MV-4-11 (cell line): ENCODE measurements around the gene DLGAP4.

Source experiments
- DNase-seq: peaks from one replicate; lab custom pipeline; 2025; lab: John Stamatoyannopoulos, UW

DLGAP4 gene

DNA sequence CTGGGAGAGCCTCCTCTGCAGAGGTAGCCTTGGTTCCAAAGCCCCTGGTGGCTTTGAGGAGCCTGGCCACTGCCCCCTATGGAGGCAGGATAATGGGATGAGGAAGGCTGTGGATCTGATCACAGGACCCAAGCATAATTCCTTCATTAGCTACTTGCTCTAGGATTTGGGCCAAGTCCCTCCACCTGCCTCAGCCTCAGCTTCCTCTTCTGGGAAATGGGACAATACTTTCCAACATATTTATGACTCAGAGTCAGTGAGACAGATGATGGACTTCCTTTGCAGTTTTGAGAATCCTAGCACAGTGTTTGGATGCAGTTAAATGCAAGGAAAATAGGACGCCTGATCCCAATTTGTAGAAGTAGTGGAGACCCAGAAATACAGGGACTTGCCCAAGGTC lies 171.3 kb downstream of the DLGAP4 start:
- no peak for DNase-seq

DNA sequence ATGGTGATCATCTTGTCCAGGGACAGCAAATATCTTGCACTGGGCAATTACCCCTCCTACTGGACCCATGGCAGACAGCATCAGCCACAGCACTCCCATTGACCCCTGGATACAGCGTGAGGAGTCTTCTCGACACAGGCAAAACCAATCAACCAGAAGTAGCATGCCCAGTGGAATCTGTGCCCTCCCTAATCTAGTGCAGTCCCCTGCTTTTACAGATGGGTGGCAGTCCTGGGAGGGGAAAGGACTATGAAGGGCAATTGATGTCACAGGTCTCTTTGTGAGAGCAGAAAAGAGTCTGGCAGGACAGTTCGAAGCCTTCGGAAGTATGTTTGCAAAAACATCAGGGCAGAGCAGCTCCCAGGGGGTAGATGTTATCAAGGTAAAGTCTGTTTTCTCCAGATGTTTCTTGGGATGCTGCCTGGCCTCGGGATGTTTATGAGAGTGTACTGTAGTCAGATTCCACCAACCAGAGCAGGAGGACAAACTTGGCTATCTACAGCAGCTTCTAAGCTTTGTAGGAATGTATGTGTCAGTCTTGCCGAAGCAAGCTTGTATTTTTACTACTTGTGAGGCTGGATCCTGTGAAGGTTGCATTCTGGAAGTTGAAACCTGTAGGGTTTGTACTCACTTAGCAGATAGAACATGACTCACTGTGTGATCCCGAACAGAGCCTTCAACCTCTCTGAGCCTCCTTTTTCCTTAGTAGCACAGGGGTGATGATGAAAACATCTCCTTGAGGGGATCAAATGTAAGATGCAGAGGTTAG lies 172.2 kb downstream of the DLGAP4 start:
- no peak for DNase-seq

DNA sequence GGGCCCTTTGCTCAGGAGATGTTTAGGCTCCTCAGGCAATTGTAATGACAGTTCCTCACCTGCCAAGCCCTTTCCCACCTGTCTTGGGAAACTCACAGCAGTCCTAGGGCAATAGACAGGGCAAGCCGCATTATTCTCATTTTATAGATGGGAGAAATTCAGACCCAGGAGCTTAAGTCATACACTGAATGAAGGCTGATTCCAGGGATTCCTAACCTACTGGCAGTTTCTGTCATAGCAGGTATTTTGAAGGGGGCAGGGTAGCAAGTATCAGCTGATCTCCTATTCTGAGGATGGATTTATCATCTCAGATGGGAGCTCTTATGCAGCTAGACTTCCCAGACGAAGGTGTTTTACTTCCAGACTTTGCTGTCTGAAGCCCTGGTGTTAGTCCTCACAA lies 173.8 kb downstream of the DLGAP4 start:
- DNase-seq, result no peak

DNA sequence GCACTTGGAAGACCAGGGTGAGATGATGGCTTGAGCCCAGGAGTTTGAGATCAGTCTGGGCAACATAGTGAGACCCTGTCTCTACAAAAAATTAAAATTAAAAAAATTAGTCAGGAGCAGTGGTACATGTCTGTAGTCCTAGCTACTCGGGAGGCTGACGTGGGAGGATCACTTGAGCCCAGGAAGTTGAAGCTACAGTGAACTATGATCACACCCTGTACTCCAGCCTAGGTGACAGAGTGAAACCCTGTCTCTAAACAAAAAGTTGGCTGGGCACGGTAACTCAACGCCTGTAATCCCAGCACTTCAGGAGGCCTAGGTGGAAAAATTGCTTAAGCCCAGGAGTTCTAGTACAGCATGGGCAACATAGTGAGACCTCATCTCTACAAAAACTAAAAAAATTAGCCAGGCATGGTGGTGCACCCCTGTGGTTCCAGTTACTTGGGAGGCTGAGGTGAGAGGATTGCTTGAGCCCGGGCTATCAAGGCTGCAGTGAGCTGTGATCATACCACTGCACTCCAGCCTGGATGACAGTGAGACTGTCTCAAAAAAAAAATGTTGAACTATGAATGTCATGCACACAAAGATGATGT lies 174.4 kb downstream of the DLGAP4 start:
- DNase-seq, result no peak

DNA sequence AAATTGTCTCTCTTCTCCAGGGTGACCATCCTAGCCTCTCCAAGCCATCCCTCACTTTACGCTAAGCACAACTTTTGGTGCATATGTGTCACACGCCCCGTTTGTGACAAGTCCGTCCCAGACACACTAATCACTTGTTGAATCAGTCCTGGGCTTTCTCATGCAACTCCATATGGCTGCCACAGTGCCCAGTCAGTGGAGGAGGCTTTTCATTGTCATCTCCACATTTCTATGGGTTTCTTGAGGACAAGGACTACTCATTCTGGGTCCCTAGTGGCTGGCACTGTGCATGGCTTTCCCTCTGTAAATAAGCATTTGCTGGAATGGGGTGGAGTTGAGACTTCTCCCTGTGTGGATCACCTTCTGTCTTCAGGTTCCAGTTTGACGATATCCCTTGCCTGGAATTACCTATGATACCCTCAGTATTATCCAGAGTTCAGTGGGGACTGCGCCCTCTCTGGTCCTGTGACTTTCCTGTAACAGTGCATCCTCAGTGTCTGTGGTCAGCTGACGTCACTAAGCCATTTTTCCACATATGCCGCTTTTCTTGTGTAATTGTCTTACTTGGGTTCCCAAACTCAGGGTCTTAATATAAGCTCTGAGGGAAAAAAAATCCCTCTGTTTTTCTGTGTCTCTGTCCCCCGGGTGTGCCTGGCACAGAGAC lies 175.4 kb downstream of the DLGAP4 start:
- peak; percentile 18 for DNase-seq

DNA sequence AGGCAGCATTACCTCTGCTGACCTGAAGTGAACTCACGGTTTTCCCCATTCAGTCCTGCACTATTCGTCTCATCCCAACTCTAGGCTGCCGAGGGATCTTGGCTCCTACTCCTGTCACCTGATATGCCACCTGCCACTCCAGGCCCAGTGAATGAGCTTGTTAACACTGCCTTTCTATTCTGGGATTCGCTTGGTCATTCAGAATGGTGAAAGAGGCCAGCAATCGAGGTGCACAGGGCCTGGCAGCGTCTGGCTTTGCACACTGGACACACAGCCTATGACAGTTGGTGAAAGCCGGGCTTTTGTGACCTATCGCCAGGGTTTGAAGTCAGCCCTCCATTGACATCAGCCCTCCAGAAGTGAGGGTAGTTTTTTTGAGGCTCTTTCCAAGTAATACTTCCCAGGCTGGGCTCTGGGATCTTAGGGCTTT lies 175.9 kb downstream of the DLGAP4 start:
- DNase-seq, result no peak

DNA sequence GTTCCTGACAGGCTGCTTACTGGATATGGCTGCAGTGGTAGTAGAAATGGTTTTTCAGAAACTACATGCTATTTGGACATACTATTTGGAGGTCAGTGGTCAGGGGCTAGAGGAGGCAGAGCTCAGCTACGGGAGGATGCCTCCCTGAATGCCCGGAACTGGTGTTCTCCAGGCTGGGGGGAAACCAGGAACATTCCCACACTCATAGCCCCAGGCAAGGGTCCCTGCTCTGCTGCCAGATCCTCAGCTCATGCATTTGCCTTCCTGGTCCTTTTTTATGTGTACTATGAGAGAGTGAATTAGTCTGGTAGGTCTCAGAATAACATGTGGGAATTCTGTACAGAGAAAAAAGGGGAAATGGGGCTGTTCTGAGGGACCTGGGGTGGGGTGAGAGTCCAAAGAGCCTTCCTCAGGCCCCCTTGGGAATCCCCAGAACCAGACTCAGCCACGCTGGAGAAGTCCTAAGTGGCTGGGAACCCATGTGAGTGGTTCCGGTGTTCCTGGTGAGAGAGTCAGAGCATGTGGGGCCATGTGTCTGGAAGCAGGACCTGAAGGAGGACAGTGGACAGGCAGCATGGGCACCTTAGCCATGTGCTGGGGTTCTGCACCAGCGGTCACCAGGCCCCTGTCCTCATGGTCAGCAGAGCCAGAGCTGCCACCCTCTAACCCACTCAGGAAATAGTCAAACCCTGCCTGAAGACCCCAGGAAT lies 177.2 kb downstream of the DLGAP4 start:
- DNase-seq, result no peak

DNA sequence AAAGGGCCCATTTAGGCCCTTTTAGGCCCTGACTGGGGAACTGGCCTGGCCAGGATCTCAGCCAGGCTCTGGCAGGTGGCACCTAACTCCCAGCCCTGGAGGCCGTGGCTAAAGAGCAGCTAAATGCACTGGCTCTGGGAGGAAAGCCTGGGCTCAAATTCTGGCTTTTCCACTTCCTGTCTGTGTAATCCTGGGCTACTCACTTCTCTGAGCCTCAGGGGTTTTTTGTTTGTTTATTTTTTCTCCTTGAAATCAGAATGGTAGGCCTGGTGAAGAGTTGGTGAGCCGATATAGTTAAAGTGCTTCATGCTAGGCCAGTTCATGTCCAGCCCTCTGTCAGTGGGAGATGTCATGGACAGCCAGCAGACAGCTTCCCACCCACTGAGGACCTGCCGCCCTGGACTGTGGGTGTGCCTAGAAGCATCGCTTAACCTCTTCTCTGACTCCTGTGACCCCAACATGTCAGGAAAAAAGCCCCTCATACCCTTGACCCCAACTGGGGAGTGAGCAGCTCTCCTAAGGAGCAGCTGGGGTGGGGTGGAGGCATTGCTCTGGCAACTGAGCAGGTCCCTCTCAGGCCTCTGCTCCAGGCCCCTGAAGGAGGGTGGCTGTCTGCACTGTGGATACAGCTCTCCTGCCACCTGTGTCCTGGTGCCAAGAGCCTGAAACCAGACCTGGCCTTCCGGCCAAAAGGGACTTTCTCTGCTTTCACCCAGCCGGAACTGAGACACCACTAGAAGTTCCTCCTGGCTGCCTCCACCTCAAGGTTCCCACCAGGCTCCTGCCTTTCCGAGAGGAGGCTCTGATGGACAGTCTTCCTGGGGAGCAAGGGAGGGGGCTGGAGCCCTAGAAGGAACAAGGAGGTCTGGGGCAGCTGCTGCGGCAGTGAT lies 178.0 kb downstream of the DLGAP4 start:
- DNase-seq, result peak; percentile 26

DNA sequence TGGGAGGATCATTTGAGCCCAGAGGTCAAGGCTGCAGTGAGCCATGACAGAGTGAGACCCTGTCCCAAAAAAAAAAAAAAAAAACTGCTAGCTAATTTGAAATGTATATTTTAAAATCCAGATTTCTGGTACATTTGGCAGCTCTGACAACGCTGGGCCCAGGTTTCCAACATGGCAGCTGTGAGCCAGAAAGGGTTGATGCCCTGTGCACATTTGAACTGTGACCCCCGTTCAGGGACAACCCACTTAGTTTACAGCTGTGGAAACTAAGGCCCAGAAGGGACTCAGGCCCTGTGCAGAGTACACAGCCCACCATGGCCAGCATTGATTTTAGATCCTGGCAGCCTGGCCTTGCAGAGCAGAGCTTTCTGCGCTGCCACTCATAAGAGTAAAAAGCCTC lies 179.1 kb downstream of the DLGAP4 start:
- no peak for DNase-seq

DNA sequence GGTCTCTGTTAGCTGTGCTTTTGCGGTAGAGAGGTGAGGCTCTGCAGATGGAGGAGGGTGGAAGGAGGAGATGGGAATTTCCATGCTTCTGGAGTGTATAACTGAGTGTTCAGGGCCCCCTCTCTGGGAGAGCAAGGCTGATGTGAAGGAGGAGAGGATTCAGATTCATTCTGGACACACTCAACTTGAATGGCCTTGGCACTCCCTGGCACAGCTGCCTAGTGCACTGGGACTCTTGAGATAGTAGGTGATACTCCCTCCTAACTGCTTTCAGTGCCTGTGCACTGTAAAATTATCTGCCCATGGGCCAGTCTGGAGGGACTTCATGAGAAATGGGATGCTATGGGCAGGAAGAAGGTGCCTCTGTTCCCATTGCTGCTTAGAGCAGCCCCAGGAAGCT lies 180.9 kb downstream of the DLGAP4 start:
- no peak for DNase-seq

DNA sequence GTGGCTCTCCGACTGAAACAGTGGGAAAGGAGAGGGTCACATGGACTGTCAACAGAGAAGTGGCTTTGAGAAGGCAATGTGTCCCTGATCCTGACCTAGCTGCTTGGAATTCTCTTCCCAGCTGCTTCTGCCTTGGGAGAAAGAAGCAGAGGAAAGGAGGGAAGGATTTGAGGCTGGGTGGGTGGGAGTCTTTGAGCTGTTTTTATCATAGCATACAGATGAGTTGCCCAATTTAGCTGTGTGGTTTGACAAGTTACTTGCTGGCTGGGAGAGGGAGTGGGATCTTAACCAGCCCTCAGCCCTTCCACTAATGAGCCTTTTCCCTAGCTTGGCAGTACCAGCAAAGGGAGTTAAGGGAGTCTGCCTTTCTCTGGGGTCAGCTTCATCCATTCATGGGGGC lies 184.1 kb downstream of the DLGAP4 start:
- no peak for DNase-seq

DNA sequence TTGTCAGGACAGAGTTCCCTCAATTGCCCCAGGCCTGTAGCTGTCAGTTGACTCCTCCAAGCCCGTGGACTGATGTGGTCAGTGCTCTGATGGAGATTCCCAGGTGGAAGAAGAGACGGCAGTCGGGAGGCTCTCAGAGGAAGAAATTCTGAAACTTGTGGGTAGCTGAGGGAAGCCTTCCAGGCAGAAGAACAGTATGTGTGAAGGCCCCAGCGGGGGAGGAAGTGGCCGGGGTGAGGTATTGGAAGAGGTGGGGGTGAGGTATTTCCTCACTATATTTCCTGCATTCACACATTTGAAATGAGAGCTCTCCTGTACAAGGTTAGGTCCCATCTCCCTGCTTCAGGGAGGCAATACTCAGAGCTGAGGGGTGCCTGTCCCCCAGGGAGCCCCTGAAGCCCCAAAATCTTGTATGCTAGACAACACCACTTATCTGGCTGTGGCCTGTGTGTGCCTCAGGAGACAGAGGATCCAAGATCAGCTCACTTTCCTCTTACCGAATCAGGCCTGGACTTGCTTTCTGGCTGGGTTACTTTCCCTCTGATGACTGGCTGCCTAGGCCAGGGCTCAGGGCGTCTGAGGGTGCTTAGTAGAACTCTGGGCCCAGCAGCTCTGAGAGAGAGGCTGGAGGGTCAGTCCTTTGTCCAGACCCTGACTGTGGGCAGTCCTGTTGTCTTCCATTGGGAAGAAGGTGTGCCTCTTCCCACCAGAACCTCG lies 185.9 kb downstream of the DLGAP4 start:
- peak; percentile 48 for DNase-seq

DNA sequence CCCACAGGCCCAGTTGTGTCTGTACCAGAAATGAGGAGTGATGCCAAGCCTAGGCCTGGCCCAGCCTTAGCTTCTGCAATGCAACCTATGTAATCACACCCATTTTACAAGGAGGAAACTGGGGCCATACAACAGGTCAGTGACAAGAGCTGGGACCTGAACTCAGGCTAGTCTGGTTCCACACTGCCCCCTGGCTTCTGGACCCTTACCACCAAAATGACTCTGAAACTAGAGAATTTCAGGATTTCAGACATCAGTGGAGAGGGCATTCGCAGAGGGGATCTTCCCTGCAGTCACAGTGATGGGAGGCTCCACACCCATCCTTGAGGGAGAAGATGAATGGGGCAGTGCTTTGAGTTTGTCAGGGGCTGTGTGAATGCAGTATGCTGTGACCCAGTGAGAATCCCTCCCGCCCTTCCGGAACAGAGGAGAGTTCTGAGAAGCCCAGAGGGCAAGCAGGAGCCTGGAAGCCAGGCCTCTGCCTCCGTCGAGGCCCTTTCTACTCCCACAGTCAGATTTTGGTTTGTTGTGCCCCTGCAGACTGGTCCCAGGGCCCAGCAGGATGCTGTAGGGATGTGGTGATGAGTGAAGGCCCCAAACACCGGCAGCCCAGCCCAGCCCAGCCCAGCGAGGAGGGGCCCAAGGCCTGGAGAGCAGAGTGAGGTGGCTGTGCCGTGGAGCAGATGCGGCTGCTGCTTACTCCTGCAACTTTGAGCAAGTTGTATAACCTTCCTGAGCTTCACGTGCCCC lies 187.1 kb downstream of the DLGAP4 start:
- DNase-seq, result no peak

DNA sequence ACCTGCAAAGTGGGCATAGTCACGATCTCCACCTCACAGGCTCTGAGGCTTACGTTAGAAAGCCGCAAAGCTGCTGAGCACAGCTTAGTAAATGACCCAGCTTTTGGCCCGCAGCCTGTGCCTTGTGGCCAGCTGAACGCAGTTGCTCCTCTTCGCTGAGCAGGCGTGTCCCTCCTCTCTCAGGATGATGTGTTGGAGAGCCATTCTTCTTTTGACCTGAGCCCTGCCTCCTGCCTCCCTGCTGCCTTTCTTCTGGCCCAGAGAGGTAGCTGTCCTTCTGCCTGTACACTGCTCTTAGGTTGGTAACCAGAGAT lies 187.6 kb downstream of the DLGAP4 start:
- no peak for DNase-seq

DNA sequence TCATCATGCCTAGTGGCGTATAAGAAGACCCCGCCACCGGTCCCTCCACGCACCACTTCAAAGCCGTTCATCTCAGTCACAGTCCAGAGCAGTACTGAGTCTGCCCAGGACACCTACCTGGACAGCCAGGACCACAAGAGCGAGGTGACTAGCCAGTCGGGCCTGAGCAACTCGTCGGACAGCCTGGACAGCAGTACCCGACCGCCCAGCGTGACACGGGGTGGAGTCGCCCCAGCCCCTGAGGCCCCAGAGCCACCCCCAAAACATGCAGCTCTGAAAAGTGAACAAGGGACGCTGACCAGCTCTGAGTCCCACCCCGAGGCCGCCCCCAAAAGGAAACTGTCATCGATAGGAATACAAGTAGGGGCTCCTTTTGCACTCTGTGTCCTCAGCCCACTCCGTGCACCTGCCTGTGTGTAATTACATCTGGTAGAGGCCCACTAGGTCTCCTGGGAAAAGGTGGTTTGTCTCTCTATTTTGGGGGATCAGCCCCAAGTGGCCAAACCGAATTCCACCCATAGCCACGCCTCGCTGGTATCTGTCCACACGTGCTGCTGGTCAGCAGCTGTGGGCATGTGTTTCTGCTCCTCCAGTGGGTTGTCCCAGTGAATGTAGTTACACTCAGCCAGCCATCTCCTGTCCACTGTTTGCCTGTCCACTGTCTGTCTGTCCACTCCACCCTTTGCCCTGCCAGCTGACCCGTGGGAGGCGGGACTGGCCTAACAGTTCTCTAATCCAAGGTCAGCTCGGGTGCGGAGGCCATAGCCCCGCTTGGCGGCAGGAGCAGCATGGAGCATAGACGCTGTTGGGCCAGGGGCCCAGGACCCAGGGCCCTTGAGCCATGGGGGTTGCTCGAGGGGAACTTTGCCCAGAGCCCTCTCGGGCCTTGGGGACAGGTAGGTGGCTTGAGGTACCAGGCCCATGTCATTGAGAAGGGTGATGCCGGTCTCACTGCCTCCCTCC lies 190.8 kb downstream of the DLGAP4 start:
- no peak for DNase-seq

DNA sequence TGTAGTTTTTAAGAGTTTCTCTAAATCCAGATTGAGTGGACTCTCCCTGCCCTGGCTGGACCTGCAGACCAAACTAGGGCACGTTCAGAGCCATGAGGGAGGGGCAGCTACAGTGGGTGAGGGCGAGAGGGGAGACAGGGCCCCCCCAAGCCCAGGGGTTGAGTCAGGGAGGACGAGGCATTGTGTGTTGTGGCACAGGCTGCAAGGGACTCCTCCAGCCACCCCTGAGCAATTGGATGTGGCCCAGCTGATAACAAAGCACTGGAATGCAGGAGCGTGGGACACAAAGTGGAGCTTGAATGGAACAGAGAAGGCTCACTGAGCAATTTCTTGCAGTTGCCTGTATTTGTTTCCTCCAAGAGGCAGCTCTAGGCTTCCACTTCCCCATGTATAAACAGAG lies 191.7 kb downstream of the DLGAP4 start:
- no peak for DNase-seq

DNA sequence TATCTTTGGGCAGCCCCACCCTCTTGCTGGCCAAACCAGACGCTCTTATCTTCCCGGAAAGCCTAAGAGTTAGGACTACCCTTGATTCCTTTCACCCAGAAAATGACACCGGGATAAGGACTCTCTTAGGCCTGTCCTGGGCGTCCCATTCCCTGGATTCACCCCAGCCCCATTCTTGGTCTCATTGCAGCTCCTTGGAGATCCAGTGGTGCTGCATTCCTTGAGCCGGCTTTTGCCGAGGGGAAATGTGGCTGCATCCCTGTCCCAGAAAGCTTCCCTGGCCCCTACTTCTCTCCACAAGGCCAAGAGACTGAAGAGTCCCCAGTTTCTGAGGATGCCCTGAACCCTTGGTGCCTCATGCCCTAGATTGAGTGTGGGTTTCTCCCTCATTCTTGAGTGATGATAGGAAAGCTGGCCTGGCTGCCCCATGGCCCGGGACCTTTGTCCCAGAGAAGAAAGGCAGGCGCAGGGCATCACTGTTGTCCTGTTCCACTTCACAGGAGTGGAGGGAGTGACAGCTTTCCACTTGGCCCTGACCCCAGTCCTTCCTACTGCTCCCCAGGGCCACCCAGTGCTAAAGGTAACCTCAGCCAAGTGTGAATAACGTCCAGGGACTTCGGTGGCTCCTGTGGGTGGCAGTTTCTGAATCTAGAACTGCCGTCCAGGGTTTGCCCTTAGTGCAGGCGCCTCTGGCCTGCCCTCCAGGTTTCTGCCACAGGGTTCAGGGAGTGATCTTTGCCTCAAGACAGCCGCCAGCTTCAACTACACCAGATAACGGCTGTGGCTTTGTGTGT lies 192.4 kb downstream of the DLGAP4 start:
- no peak for DNase-seq

DNA sequence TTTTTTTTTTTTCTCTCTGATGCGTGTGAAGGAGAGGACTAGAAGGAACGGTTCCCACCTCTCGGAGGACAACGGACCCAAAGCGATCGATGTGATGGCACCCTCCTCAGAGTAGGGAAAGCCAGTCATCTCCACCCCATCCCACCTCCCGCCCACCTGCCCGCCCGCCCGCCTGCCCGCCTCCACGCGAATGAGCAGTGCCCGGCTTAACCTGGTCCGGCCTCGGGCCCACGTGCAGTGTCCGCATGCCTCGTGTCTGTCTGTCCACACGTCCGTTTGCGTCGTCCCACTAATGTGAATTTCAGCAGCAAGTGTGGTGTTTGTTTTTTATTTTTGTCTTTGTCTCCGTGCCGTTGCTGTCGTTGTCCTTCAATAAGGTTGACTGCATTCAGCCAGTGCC lies 193.1 kb downstream of the DLGAP4 start:
- DNase-seq, result no peak
